HPDE6-E6E7 (cell line): ENCODE measurements around the gene UGP2.
"Not testable (repeated sequence)": the region's sequence is repeated elsewhere in the genome, so short reads cannot be mapped to it uniquely, and the experiment has no call there.

Experiments
- DNase-seq: peaks from one replicate; pipeline ENCODE4 v3.0.0; 2011; ENCODE audit warnings: missing footprints; ENCODE audit errors: extremely low spot score

Gene UGP2

GRCh38 chr2:63841254-63842022 is at the start of gene UGP2:
Gene UGP2 (plus strand): TSS chr2:63841896. CDS start chr2:63842186, 290 bp downstream.
- peak; percentile 72 for DNase-seq

- DNase-seq: peak; percentile 60
Observed at GRCh38 chr2:63792530-63792929, 49.2 kb upstream of the UGP2 start.

- no peak for DNase-seq
Observed at GRCh38 chr2:63796366-63796765, 45.3 kb upstream of the UGP2 start.

GRCh38 chr2:63796796-63797195 is 44.9 kb upstream of the UGP2 start:
- DNase-seq: no peak

- DNase-seq: no peak
Observed at GRCh38 chr2:63801455-63801854, 40.2 kb upstream of the UGP2 start.

GRCh38 chr2:63805412-63805811 is 36.3 kb upstream of the UGP2 start:
- DNase-seq: no peak

- not testable (repeated sequence) for DNase-seq
Observed at GRCh38 chr2:63808036-63808435, 33.7 kb upstream of the UGP2 start.

- not testable (repeated sequence) for DNase-seq
Observed at GRCh38 chr2:63808911-63809310, 32.8 kb upstream of the UGP2 start.

- DNase-seq: no peak
Observed at GRCh38 chr2:63811063-63811462, 30.6 kb upstream of the UGP2 start.

- not testable (repeated sequence) for DNase-seq
Observed at GRCh38 chr2:63811870-63812269, 29.8 kb upstream of the UGP2 start.

- DNase-seq: no peak
Observed at GRCh38 chr2:63814114-63814513, 27.6 kb upstream of the UGP2 start.

GRCh38 chr2:63817382-63817781 is 24.3 kb upstream of the UGP2 start:
- DNase-seq: no peak

- no peak for DNase-seq
Observed at GRCh38 chr2:63818271-63818670, 23.4 kb upstream of the UGP2 start.

- no peak for DNase-seq
Observed at GRCh38 chr2:63819256-63819655, 22.4 kb upstream of the UGP2 start.

- DNase-seq: no peak
Observed at GRCh38 chr2:63819765-63820717, 21.7 kb upstream of the UGP2 start.

GRCh38 chr2:63820969-63821368 is 20.7 kb upstream of the UGP2 start:
- DNase-seq: no peak

GRCh38 chr2:63821396-63821795 is 20.3 kb upstream of the UGP2 start:
- DNase-seq: no peak

GRCh38 chr2:63822478-63822877 is 19.2 kb upstream of the UGP2 start:
- no peak for DNase-seq

GRCh38 chr2:63827749-63828148 is 13.9 kb upstream of the UGP2 start:
- no peak for DNase-seq

GRCh38 chr2:63831176-63831575 is 10.5 kb upstream of the UGP2 start:
- DNase-seq: no peak

GRCh38 chr2:63834401-63834800 is 7.3 kb upstream of the UGP2 start:
- DNase-seq: no peak

GRCh38 chr2:63837036-63837594 is 4.6 kb upstream of the UGP2 start:
- DNase-seq: no peak
